PC-9 (cell line): ENCODE measurements around the gene ATXN2L.

ENCODE experiments used
- CTCF ChIP-seq: fragments of 200-600 bp; sonication (generic); conservative IDR thresholded peaks from 2 replicates; pipeline ENCODE4 v1.6.1; 2017; ENCODE audit warnings: mixed run types, antibody characterized with exemption, mild to moderate bottlenecking, moderate library complexity
- EZH2 ChIP-seq: fragments of 200-600 bp; sonication (generic); IDR thresholded peaks from 2 replicates; pipeline ENCODE4 v1.8.0; 2017; ENCODE audit warnings: antibody characterized with exemption, low read depth

- TF ChIP-seq CTCF (no peak), EZH2 (no peak)
These were observed 21.6 kb downstream of the ATXN2L start for GRCh38 chr16:28844226-28844885.
